ENCODE measurements around the gene TIPRL.

GRCh38 chr1:168202941-168203654, 24.3 kb downstream of the TIPRL start:
- no peak for TF ChIP-seq SMC3 (IDR thresholded peaks at IDR 0.05)
- TF ChIP-seq, protein P1, sequence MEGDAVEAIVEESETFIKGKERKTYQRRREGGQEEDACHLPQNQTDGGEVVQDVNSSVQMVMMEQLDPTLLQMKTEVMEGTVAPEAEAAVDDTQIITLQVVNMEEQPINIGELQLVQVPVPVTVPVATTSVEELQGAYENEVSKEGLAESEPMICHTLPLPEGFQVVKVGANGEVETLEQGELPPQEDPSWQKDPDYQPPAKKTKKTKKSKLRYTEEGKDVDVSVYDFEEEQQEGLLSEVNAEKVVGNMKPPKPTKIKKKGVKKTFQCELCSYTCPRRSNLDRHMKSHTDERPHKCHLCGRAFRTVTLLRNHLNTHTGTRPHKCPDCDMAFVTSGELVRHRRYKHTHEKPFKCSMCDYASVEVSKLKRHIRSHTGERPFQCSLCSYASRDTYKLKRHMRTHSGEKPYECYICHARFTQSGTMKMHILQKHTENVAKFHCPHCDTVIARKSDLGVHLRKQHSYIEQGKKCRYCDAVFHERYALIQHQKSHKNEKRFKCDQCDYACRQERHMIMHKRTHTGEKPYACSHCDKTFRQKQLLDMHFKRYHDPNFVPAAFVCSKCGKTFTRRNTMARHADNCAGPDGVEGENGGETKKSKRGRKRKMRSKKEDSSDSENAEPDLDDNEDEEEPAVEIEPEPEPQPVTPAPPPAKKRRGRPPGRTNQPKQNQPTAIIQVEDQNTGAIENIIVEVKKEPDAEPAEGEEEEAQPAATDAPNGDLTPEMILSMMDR (IDR thresholded peaks at IDR 0.05): no peak
- TF ChIP-seq POLR2A (IDR thresholded peaks at IDR 0.05; ENCODE audit: low read length): no peak
- TF ChIP-seq JUN (IDR thresholded peaks at IDR 0.05): no peak

Data from A549 (cell line).